NCI-H2081 treated with DMSO at 0.1 percent for 48 hours (cell line): ENCODE results near the gene NEK10.
"Not testable (repeated sequence)": the region's sequence is repeated elsewhere in the genome, so short reads cannot be mapped to it uniquely, and the experiment has no call there.

Source experiments
- DNase-seq: peaks from one replicate; lab custom pipeline; 2025; lab: John Stamatoyannopoulos, UW

Gene NEK10, protein sequence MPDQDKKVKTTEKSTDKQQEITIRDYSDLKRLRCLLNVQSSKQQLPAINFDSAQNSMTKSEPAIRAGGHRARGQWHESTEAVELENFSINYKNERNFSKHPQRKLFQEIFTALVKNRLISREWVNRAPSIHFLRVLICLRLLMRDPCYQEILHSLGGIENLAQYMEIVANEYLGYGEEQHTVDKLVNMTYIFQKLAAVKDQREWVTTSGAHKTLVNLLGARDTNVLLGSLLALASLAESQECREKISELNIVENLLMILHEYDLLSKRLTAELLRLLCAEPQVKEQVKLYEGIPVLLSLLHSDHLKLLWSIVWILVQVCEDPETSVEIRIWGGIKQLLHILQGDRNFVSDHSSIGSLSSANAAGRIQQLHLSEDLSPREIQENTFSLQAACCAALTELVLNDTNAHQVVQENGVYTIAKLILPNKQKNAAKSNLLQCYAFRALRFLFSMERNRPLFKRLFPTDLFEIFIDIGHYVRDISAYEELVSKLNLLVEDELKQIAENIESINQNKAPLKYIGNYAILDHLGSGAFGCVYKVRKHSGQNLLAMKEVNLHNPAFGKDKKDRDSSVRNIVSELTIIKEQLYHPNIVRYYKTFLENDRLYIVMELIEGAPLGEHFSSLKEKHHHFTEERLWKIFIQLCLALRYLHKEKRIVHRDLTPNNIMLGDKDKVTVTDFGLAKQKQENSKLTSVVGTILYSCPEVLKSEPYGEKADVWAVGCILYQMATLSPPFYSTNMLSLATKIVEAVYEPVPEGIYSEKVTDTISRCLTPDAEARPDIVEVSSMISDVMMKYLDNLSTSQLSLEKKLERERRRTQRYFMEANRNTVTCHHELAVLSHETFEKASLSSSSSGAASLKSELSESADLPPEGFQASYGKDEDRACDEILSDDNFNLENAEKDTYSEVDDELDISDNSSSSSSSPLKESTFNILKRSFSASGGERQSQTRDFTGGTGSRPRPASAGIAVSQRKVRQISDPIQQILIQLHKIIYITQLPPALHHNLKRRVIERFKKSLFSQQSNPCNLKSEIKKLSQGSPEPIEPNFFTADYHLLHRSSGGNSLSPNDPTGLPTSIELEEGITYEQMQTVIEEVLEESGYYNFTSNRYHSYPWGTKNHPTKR

DNA sequence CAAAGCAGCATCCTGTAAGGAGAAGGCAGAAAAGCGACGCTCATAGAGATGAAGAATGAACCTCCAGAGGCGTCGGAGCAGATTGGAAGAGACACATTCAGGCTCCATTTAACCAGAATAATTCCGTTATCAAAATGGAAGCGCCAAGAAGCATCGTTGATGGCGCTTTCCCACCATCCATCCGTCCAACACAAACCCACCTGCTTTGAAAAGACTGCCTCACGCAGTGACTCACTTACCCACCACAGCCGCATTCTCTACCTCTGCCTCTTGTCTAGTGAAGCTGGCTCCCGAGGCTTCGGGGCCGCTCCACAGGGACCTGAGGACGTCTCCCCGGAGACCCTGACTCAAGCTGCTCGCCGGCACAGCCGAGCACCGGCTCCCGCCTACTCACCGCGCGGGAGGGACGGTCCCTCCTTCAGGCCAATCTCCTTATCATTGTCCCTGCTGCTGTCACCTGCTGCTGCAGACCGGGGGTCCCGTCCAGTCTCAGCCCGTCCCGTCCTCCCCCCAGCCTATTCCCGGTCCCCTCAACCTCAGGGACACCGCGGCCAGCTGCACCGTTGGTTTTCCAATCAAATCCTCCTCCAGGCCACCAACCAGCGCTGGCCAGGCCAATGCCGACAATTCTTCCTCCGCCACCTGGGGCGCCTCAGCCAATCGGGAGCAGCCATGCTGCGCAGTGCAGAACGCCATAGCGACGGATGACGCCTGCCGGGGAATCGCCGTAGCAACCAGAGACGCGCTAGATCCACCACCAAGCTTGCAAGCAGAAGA is at the start of gene NEK10:
TSS of gene NEK10 (minus strand) at position 553 of the 777 bp plus-strand sequence. CDS start 16,501 bp downstream, outside the sequence.
- DNase-seq: peak; percentile 27

DNA sequence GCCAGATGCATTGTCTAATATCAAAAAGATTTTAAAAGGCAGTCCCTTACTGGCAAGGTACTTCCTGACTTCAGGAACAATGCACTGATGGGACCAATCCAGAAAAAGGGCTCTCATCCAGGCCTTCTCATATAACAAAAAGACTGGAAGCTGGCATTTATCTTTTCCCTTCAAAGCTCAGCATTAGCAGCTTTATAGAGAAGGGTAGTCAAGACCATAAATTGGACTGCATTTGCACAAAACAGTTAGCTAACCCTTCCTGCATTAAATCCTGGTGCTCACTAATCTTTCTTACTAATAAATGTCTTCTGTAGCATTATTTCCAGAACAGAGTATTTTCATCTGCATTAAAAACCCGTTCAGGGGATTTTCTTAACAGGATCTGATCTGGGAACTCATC is 46.0 kb upstream of the NEK10 start:
- no peak for DNase-seq

DNA sequence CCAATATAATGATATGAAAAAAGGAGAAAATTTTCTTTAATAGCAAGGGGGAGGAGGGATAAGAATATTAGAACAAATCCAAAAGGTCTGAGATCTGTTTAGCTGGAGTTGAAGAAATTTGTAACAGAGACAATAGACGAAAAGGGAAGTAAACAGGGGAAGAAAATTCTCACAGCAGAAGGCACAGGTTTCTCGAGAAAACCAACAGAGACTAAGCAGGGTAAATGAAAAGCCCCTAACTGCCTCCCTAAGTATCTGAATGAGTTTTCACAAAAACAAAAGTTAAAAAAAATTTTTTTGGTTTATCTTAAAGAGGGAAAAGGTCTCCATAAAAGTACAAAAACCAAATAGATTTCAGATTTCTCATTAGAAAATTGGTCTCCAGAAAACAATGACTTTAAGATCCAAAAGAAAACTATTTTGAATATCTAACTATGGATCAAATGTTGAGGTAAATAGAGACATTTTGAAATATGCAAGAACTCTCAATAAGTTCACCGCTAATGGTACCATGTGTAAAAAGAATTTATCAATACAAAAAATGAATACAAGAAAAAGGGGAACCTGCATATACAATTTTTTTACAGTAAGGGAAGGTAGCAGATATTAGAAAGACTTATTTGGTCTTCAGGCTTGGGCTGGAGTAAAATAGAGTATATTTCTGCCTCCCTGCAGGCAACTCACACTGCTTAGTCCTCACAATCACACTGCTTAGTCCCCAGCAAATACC is 23.9 kb upstream of the NEK10 start:
- no peak for DNase-seq

DNA sequence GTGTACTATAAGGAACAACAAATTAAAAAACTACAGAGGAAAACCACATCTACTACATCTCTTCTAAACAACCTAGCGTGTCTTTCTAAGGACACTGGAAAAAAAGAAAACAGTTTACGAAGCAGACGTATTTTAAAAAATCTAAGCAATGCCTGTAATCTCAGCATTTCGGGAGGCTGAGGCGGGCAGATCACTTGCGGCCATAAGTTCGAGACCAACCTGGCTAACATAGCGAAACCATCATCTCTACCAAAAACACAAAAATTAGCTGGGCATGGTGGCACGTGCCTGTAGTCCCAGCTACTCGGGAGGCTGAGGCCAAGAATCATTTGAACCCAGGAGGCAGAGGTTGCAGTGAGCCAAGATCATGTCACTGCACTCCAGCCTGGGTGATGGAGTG is 23.2 kb upstream of the NEK10 start:
- not testable (repeated sequence) for DNase-seq

DNA sequence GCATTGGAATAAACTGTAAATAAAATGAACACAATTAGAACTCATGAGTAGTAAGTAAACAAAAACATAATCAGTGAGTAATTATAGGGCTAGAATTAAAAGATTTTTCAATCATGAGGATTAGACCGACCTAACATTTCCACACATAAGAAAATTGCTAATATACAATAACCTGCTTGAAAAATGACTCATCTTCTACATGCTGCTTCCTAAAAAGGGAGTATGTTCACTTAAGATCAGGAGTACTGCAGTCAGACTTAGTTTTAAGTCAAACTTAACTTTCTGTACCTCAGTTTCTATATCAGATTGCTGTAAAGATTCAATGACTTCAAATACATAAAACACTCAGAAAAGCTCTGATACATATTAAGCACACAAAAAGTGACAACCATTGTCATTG is 22.6 kb upstream of the NEK10 start:
- no peak for DNase-seq

DNA sequence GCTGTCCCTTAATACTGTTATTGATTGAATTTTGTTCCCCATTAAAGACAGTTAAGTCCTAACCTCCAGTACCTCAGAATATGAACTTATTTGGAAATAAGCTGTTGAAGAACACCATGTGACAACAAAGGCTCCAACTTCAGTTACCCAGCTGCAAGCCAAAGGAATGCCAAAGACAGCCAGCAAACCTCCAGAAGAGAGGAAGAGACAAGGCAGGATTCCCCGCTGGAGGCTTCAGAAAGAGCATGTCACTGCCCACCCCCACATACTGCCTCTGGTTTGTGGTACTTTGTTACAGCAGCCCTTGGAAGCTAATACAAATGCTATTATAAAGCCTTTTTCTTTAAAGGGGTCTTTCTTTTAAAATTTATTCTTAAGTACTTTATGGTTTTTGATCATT is 18.4 kb upstream of the NEK10 start:
- DNase-seq: no peak

DNA sequence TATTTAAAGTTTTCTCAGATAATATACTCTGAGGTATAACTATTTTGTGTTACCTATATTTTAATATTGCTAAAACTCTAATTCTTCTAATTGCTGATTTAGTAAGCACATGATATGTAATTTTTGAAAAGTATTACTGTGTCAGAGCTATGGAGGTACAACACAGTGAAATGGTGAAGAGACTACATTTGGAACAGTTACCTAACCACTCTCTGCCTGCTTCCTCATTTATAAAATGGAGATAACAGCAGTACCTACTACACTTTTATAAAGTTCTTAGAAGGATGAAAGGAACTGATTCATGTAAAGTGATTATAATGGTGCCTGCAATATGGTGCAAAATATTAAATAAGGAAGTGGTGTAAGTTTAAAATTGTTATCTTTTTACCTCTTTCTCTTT is 16.3 kb upstream of the NEK10 start:
- DNase-seq: no peak

DNA sequence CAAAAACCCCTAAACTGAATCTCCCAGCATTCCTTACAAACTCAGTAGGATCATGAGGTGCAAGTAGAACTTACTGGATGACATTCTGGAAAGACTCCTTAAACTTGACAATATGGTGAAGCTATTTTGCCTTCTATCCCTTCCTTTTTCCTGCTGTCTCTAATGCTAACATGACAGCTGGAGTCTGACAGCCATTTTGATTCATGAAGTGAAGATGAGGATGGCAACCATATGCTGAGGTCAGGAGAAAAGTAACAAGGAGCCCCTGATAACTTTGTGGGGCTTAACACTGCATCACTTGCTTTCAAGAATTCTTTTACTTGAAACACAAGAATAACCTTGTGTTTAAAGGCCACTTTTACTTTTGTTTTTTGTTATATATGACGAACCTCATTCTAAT is 15.0 kb upstream of the NEK10 start:
- DNase-seq: no peak

DNA sequence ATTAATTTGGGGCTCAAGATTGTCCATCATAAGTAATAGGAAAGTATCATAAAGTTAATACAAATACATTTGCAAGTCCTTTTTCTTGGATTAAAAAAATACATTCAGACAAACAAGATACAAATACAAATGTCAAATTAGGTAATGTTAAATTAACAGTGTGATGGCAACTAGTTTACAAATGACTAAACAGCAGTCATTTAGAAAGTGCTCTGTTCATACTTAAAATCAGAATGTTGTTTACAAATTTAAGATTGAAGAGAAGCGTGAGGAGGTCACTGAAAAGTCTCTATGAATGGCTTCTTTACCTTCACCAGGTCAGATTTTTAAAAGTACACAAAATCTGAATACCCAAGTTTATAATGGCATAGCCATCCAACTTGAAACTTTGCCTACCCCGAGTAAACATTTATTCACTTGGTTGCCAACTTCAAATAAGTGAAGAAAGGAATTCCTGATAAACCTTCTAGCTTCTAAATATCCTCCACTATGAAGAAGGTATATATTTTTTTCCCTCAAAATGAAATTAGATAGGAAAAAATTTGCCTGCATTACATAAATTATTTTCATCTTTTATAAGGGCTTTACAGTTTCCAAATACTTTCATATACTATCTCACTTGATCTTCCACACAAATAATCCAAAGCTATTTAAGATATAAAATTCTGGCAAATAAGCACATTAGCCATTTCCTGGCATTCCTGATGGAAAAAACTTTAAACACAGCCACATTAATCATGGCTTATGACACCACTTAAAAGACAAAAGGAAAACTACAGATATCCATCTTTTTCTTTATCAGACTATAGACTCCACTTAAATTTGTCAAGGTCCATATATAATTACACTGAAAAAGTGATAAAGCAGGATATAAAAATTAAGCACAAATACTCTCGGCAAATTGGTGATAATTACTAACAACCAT is 11.5 kb upstream of the NEK10 start:
- no peak for DNase-seq

DNA sequence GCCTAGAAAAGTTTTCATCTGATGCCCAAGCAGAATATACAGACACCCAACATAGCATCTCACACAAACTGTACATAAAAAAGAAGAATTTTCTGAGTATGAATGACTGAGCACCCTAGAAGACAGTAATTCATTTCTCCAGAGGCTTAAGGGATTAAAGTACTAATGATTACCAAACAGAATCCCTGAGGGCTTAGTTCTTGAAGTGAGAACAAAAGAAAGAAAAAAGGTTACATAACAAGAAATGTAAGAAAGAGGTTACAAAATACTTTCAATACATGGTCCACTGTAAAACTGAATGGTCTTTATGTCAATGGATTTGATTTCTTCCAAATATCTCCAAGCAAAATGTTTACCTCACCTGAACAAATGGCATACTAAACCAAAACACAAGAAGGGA is 9.1 kb upstream of the NEK10 start:
- DNase-seq: no peak

DNA sequence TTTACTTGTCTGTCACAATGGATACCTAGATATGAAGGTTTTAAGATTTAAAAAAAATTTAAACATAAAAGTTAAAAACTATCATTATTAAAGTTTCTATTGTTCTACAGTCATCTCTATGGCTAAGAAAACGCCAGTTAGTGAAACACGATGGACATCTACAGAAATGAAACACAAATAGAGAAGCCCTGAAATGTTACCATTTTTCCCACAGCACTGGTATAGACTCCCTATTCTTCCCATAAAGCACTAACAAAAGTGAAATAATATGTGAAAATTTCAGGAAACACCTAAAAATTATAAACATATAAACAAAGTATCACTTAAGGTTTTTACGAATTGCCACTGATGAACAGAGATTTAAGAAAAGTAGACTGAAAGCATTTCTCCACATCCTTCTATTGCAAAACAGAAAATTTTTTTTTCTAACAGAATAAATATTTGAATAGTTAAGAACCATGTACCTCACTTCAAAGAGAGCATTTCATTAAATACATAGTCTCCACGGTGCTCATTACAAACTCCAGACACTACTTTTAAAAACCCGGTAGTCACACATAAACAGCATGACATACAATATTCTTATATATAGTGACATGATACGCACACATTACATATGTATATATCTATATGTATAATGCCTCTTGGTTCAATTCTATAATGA is 7.1 kb upstream of the NEK10 start:
- DNase-seq: no peak

DNA sequence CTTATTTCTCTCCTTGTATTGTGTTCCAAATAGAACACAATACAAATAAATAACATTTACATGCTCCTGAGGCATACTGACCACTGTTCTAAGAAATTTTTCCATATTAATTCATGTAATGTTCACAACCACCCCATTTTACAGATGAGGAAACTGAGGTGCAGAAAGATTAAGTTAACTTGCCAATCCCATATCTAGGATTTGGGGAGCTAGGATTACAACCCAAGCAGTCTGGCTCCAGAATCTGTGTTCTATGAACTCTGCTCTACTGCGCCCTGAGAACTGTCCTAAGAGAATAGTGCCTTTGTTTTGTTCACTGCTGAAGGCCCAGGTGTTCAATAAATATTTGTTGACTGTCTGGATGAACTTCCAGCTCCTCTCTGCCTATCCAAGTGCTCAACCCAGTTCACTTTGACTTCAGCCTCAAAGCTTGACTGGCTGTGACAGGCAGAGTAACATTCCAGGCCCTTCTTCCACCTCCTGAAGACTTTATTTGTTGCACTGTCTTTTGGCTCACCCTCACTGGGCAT is 3.1 kb downstream of the NEK10 start:
- DNase-seq: no peak

DNA sequence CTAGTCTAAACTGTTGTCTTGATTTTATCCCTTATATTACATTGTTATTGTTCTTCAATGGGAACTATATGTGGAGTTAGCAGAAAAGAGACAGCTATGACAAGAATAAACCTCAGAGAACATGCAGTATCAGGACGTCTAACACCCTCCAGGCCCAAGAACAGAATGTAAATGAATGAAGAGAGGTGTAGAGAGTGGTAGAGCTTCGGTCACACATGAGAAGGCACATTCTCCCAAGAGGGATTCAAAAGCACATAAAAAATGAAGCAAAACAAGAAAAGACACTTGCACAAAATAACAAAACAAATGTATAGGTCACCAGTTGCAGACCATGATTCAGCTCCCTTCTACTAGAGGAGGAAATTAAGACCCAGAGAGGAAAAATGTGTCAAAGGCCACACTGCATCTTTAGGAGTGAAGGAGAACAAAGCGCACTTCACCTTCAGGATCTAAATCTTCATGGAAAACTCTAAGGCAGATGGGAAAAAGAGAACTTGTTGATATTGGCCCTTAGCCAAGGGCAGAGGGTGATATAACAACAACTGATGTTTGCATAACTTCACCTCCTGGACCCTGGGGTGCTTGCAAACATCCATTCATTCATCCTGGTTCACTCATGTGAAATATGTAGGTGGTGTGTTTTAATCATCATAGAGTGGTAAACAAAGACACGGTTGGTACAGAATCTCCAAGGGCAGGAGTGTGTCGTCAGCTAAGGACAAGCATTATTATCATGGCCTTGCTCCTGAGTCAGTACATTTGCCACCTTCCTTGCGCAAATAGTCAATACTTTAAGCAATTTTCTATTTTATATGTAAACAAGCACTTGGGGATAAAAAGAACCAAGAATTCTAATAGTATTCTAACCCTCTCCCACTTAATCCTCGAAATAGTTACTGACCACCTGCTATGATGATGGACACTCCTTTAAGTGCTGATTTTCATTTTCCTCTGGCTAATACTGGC is 8.8 kb downstream of the NEK10 start:
- DNase-seq: peak; percentile 50

DNA sequence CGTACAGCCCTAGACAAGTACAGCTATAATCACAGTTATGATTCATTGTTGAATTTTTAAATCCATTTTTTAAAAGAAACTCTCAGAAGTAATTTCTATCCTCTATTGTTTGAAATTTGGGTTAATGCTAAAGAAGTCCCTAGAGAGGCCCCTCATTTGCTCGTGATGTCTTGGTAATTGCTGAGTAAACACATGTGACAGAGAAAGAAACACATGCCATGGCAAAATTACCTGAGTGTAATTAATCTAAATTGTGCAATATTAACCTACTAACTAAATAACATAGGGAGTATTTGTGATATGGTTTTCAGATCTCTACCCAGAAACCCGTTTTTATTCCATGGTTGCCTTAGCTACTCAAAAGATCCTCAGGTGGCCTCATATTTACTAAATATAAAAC is 10.8 kb downstream of the NEK10 start:
- DNase-seq: no peak

DNA sequence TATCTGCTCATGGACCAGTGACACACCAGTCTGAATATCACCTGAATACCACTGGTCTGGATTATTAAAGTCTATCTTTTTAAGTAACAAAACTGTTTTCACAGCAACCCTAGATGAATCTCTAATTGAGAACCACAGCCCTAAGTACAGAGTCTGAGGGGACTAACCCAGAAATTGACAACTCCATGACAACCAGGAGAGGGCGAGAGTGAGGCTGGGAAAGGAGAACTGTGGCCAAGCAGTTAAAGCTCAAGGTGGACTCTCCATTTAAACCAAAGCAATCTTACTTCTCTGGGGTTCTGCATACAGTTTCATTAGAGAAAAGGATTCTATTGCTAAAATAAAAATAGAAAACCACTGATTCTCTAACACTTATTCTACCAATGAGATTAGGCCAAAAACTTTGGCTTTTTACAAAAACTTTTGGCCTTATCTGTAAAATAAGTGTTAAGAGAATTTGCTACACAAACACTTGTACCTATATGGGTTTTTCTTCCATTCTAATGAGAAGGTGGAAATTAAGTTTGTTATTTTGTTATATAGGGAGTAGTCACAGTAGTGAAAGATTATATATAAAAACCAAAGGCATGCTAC is 11.4 kb downstream of the NEK10 start:
- no peak for DNase-seq

DNA sequence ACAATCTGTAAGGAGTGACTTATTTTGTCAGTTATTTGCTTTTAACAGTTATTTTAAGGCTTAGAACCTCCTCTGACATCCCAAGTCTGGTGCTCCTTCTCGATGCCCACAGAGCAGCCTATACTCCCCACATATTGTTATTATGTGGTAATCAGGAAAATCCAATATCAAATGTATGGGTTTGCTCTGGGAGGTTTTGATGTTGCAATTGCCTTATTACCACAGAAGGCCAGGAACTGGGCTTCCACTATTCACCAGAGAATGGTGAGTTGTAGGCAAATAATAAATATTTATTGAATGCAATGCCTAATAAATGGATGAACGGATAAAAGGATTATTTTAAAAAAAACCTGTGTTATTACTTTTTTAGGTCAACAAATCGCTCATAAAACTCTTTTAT is 12.2 kb downstream of the NEK10 start:
- no peak for DNase-seq

DNA sequence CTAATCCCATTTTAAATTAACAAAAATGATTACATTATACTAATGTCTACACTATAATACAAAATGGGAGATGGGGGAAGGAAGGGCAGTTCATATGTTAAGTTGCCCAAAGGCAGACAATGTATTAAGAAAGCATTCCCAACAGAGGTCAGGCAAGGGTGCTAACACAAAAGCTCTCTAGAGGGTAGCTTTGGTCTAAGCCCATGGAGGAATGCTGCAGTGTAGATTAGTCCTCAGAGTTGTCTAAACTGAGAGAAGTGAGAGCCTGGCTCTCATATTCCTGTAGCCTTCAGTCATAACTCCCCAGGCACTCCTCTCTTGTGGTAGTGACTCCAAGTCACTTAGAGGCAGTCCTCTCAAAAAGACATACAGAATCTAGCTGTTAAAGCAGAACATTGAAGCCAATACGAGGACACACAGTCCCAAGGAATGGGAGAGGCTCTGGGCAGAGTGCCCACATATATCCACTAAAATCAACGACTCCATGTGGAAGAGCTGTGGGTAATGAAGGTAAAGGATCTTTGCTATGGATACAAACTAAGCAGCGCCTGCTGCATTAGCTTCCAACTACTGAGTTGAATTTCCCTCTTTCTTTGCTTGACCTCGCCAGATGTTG is 14.5 kb downstream of the NEK10 start:
- DNase-seq: no peak
